ENCODE data around the gene RAB11FIP3. TPM values are rescaled to one million over a fixed set of nuclear protein-coding genes. Genes with fewer than 3 reads are reported as not detected.
A peak's percentile ranks its signal among the peaks of the same experiment; 100 is the strongest.
"Not testable (repeated sequence)": the region's sequence is repeated elsewhere in the genome, so short reads cannot be mapped to it uniquely, and the experiment has no call there.

Gene RAB11FIP3
- total RNA-seq, 2 donors from 2014 or later, result 26.9 to 28.3 TPM

- peak overlapping the region; percentile 65 for H3K27ac Mint-ChIP-seq
- peak overlapping the region; percentile 70 for H3K4me3 Mint-ChIP-seq
- peak; percentile 68 for ATAC-seq (replicated peaks)
- no peaks in the 10 kb centered on the region for H3K9me3 Mint-ChIP-seq
- H3K4me1 Mint-ChIP-seq, result peaks cover 6% of the 10 kb centered on the region
- H3K27me3 Mint-ChIP-seq, result no peaks in the 10 kb centered on the region
- no peaks in the 10 kb centered on the region for H3K36me3 Mint-ChIP-seq (ENCODE audit: low read depth)
Observed at GRCh38 chr16:383326-384051, 42.0 kb upstream of the RAB11FIP3 start.

GRCh38 chr16:386641-387156, 38.8 kb upstream of the RAB11FIP3 start:
- Mint-ChIP-seq H3K4me1 (peaks cover 7% of the 10 kb centered on the region), H3K27me3 (no peaks in the 10 kb centered on the region), H3K9me3 (no peaks in the 10 kb centered on the region), H3K36me3 (ENCODE audit: low read depth) (no peaks in the 10 kb centered on the region), H3K27ac (no peak overlapping the region), H3K4me3 (no peak overlapping the region)
- no peak for ATAC-seq (replicated peaks)

GRCh38 chr16:387761-388666, 37.4 kb upstream of the RAB11FIP3 start:
- not testable (repeated sequence) for H3K4me3 Mint-ChIP-seq; H3K27me3 Mint-ChIP-seq; H3K27ac Mint-ChIP-seq; ATAC-seq (replicated peaks); H3K36me3 Mint-ChIP-seq (ENCODE audit: low read depth); H3K9me3 Mint-ChIP-seq
- H3K4me1 Mint-ChIP-seq, result peaks cover 12% of the 10 kb centered on the region

GRCh38 chr16:389352-389751, 36.1 kb upstream of the RAB11FIP3 start:
- H3K27me3 Mint-ChIP-seq, result no peaks in the 10 kb centered on the region
- no peaks in the 10 kb centered on the region for H3K36me3 Mint-ChIP-seq (ENCODE audit: low read depth)
- ATAC-seq (replicated peaks), result no peak
- H3K9me3 Mint-ChIP-seq, result no peaks in the 10 kb centered on the region
- H3K4me3 Mint-ChIP-seq, result no peak overlapping the region
- H3K4me1 Mint-ChIP-seq, result peaks cover 6% of the 10 kb centered on the region
- H3K27ac Mint-ChIP-seq, result no peak overlapping the region

- Mint-ChIP-seq H3K36me3 (ENCODE audit: low read depth) (no peaks in the 10 kb centered on the region), H3K27ac (peak overlapping the region; percentile 47), H3K27me3 (no peaks in the 10 kb centered on the region), H3K4me3 (no peak overlapping the region), H3K9me3 (no peaks in the 10 kb centered on the region), H3K4me1 (peaks cover 6% of the 10 kb centered on the region)
- ATAC-seq (replicated peaks), result peak; percentile 97
Observed at GRCh38 chr16:391885-392335, 33.5 kb upstream of the RAB11FIP3 start.

GRCh38 chr16:392450-393030, 32.9 kb upstream of the RAB11FIP3 start:
- Mint-ChIP-seq H3K36me3 (ENCODE audit: low read depth) (no peaks in the 10 kb centered on the region), H3K27ac (peak overlapping the region; percentile 47), H3K4me3 (no peak overlapping the region), H3K9me3 (no peaks in the 10 kb centered on the region), H3K4me1 (peaks cover 6% of the 10 kb centered on the region), H3K27me3 (no peaks in the 10 kb centered on the region)
- ATAC-seq (replicated peaks), result peak; percentile 28

GRCh38 chr16:396199-396598, 29.2 kb upstream of the RAB11FIP3 start:
- Mint-ChIP-seq H3K27ac (no peak overlapping the region), H3K4me3 (peak overlapping the region; percentile 75), H3K36me3 (ENCODE audit: low read depth) (no peaks in the 10 kb centered on the region), H3K27me3 (no peaks in the 10 kb centered on the region), H3K4me1 (peaks cover 10% of the 10 kb centered on the region), H3K9me3 (no peaks in the 10 kb centered on the region)
- ATAC-seq (replicated peaks), result no peak

GRCh38 chr16:396605-397004, 28.8 kb upstream of the RAB11FIP3 start:
- Mint-ChIP-seq H3K27ac (peak overlapping the region; percentile 36), H3K9me3 (no peaks in the 10 kb centered on the region), H3K27me3 (no peaks in the 10 kb centered on the region), H3K4me1 (peaks cover 10% of the 10 kb centered on the region), H3K4me3 (peak overlapping the region; percentile 75), H3K36me3 (ENCODE audit: low read depth) (no peaks in the 10 kb centered on the region)
- no peak for ATAC-seq (replicated peaks)

GRCh38 chr16:397135-397661, 28.3 kb upstream of the RAB11FIP3 start, which contains the start of gene NME4:
Gene NME4 (plus strand): TSS chr16:397199. CDS start chr16:397223, 24 bp downstream.
- ATAC-seq (replicated peaks), result no peak
- Mint-ChIP-seq H3K36me3 (ENCODE audit: low read depth) (no peaks in the 10 kb centered on the region), H3K4me3 (peak within 1 kb of the TSS; percentile 75), H3K27ac (peak within 1 kb of the TSS; percentile 36), H3K27me3 (no peaks in the 10 kb centered on the region), H3K9me3 (no peaks in the 10 kb centered on the region), H3K4me1 (peaks cover 5% of the 10 kb centered on the region)

GRCh38 chr16:397736-398332, 27.6 kb upstream of the RAB11FIP3 start:
- Mint-ChIP-seq H3K27me3 (no peaks in the 10 kb centered on the region), H3K36me3 (ENCODE audit: low read depth) (no peaks in the 10 kb centered on the region), H3K9me3 (no peaks in the 10 kb centered on the region), H3K4me3 (peak overlapping the region; percentile 53), H3K4me1 (peaks cover 5% of the 10 kb centered on the region), H3K27ac (peak overlapping the region; percentile 28)
- no peak for ATAC-seq (replicated peaks)

GRCh38 chr16:398561-399339, 26.7 kb upstream of the RAB11FIP3 start:
- peak overlapping the region; percentile 53 for H3K4me3 Mint-ChIP-seq
- H3K36me3 Mint-ChIP-seq (ENCODE audit: low read depth), result no peaks in the 10 kb centered on the region
- no peak for ATAC-seq (replicated peaks)
- H3K9me3 Mint-ChIP-seq, result no peaks in the 10 kb centered on the region
- peaks cover 5% of the 10 kb centered on the region for H3K4me1 Mint-ChIP-seq
- H3K27ac Mint-ChIP-seq, result no peak overlapping the region
- no peaks in the 10 kb centered on the region for H3K27me3 Mint-ChIP-seq

- no peak overlapping the region for H3K4me3 Mint-ChIP-seq
- H3K9me3 Mint-ChIP-seq, result no peaks in the 10 kb centered on the region
- H3K27ac Mint-ChIP-seq, result no peak overlapping the region
Observed at GRCh38 chr16:399340-400019, 26.0 kb upstream of the RAB11FIP3 start.

More at GRCh38 chr16:399340-400019, 26.0 kb upstream of the RAB11FIP3 start:
- Mint-ChIP-seq H3K36me3 (ENCODE audit: low read depth) (no peaks in the 10 kb centered on the region), H3K4me1 (peaks cover 5% of the 10 kb centered on the region), H3K27me3 (no peaks in the 10 kb centered on the region)
- ATAC-seq (replicated peaks), result no peak
